CD4-positive, alpha-beta T cell (primary cell): ENCODE results near the gene SLC25A33. TPM values are rescaled to one million over a fixed set of nuclear protein-coding genes. Genes with fewer than 3 reads are reported as not detected.

Source experiments
- ATAC-seq: fragments of 200-7000 bp; cut with Tn5 transposase; one replicate; pipeline ENCODE4 v1.10.0; 2022; ENCODE audit warnings: mild to moderate bottlenecking; ENCODE audit not compliant: poor library complexity
- CTCF ChIA-PET: fragments of 350-600 bp; sonication (Branson Sonifier 250); formaldehyde crosslinking; loops from one replicate; lab custom pipeline; 2021; ENCODE audit warnings: antibody characterized with exemption, inconsistent platforms; lab: Charles Lee
- POLR2A ChIA-PET: fragments of 350-600 bp; sonication (Branson Sonifier 250); formaldehyde crosslinking; loops from one replicate; lab custom pipeline; 2021; ENCODE audit warnings: antibody characterized with exemption, inconsistent platforms; lab: Charles Lee
- DNase-seq, 14 experiments: peaks; one replicate each; pipeline ENCODE4 v3.0.0-alpha.2; 2013 to 2020; ENCODE audit warnings: mixed read lengths in 2 of 14
- H3K27ac ChIP-seq, 2 donors: one replicate each; pipeline versions ENCODE4 v1.5.1 to v1.7.0; 2013; ENCODE audit warnings: low read length in 2 of 2, low read depth in 1 of 2, mild to moderate bottlenecking in 1 of 2
- H3K27me3 ChIP-seq, 2 experiments: 1 replicate in 1 of 2; 2 replicates in 1 of 2; pipeline versions ENCODE4 v1.6.1 to v1.7.0; 2013; ENCODE audit warnings: low read length in 2 of 2, control low read depth in 1 of 2, mild to moderate bottlenecking in 1 of 2, moderate library complexity in 1 of 2; ENCODE audit not compliant: insufficient read depth in 2 of 2, control insufficient read depth in 1 of 2
- H3K36me3 ChIP-seq: one replicate; pipeline ENCODE4 v1.6.1; 2013; ENCODE audit warnings: low read length, control low read depth; ENCODE audit not compliant: insufficient read depth
- H3K4me1 ChIP-seq: one replicate; pipeline ENCODE4 v1.6.1; 2013; ENCODE audit warnings: low read length, control low read depth; ENCODE audit not compliant: insufficient read depth
- H3K4me3 ChIP-seq: one replicate; pipeline ENCODE4 v1.5.1; 2013; ENCODE audit warnings: mild to moderate bottlenecking, low read length, moderate library complexity
- H3K9me3 ChIP-seq, 2 experiments: 1 replicate in 1 of 2; 2 replicates in 1 of 2; pipeline versions ENCODE4 v1.6.1 to v1.7.0; 2013; ENCODE audit warnings: low read length in 2 of 2, mild to moderate bottlenecking in 2 of 2, control low read depth in 1 of 2, moderate library complexity in 1 of 2; ENCODE audit not compliant: control insufficient read depth in 1 of 2, insufficient read depth in 1 of 2
- H3K27ac Mint-ChIP-seq: one replicate; pipeline ENCODE4 v1.8.0; 2020; ENCODE audit warnings: mixed read lengths
- H3K27me3 Mint-ChIP-seq: one replicate; pipeline ENCODE4 v1.8.0; 2021; ENCODE audit warnings: mixed read lengths
- H3K36me3 Mint-ChIP-seq: one replicate; pipeline ENCODE4 v1.8.0; 2021; ENCODE audit warnings: low read depth, mixed read lengths
- H3K4me1 Mint-ChIP-seq: one replicate; pipeline ENCODE4 v1.8.0; 2021; ENCODE audit warnings: low read depth, mixed read lengths
- H3K4me3 Mint-ChIP-seq: one replicate; pipeline ENCODE4 v1.8.0; 2020; ENCODE audit warnings: mild to moderate bottlenecking, mixed read lengths
- H3K9me3 Mint-ChIP-seq: one replicate; pipeline ENCODE4 v1.8.0; 2020; ENCODE audit warnings: mixed read lengths
- CTCF ChIP-seq: fragments of 200-600 bp; IDR thresholded peaks from one replicate; pipeline ENCODE4 v1.8.0; 2022; ENCODE audit warnings: antibody characterized with exemption, mild to moderate bottlenecking
- intact Hi-C, 2 experiments: fragments of 100-400 bp; cut with DNase I in 1 of 2; cut with micrococcal nuclease in 1 of 2; formaldehyde crosslinking; loops; one replicate each; pipeline versions ENCODE4 v1.15.1 to v1.9.0; 2023 to 2025; cut with DNase I, micrococcal nuclease
- total RNA-seq, 174 experiments: library from RNA in 2 of 174; stranded (reverse) in 2 of 174; gene quantifications; one replicate each; pipeline ENCODE4 v1.2.3 and lab custom pipeline; 2021 to 2026

The SLC25A33 gene
- total RNA-seq, 2 experiments from 2014 or later: 5.9 to 6.6 TPM

DNA sequence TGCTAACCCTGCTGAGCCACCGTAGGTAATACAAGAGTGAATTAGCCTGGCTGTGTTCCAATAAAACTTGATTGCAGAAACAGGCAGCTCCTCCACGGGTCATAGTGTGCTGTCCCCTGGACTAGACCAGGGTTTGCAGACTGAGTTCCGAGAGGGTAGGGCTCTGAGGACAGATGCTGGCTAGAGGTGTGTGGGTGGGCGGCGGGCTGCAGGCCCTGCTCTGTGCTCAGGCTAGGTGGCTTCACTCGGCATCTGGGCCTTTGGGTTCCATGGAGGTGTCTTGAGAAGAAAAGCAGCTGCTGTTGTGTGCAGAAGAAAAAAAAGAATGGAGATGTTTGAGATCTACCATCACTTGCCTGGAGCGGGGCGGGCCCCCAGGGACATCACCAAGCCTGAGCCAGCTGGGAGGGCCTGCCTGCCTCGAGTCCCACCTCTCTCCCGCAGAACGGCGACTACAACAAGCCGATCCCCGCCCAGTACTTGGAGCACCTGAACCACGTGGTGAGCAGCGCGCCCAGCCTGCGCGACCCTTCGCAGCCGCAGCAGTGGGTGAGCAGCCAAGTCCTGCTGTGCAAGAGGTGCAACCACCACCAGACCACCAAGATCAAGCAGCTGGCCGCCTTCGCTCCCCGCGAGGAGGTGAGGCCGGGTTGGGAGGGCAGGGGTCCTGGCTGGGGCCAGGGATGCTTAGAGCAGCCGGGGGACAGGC lies 57.3 kb downstream of the SLC25A33 start:
- Mint-ChIP-seq H3K9me3 (no peaks in the 10 kb centered on the region), H3K27me3 (no peaks in the 10 kb centered on the region), H3K27ac (no peak overlapping the region), H3K4me3 (no peak overlapping the region), H3K4me1 (peaks cover 14% of the 10 kb centered on the region), H3K36me3 (no peaks in the 10 kb centered on the region)
- no peak overlapping the region for H3K4me3 ChIP-seq
- no peak for TF ChIP-seq CTCF
- H3K27ac ChIP-seq: no peak overlapping the region
- H3K27me3 ChIP-seq: no peaks in the 10 kb centered on the region
- no peaks in the 10 kb centered on the region for H3K9me3 ChIP-seq
- peaks cover 18% of the 10 kb centered on the region for H3K36me3 ChIP-seq
- CTCF ChIA-PET: no interaction called here
- no peak for DNase-seq
- no peak for ATAC-seq
- H3K4me1 ChIP-seq: peaks cover 21% of the 10 kb centered on the region
- POLR2A ChIA-PET: no interaction called here
- intact Hi-C loops: no loop called here

DNA sequence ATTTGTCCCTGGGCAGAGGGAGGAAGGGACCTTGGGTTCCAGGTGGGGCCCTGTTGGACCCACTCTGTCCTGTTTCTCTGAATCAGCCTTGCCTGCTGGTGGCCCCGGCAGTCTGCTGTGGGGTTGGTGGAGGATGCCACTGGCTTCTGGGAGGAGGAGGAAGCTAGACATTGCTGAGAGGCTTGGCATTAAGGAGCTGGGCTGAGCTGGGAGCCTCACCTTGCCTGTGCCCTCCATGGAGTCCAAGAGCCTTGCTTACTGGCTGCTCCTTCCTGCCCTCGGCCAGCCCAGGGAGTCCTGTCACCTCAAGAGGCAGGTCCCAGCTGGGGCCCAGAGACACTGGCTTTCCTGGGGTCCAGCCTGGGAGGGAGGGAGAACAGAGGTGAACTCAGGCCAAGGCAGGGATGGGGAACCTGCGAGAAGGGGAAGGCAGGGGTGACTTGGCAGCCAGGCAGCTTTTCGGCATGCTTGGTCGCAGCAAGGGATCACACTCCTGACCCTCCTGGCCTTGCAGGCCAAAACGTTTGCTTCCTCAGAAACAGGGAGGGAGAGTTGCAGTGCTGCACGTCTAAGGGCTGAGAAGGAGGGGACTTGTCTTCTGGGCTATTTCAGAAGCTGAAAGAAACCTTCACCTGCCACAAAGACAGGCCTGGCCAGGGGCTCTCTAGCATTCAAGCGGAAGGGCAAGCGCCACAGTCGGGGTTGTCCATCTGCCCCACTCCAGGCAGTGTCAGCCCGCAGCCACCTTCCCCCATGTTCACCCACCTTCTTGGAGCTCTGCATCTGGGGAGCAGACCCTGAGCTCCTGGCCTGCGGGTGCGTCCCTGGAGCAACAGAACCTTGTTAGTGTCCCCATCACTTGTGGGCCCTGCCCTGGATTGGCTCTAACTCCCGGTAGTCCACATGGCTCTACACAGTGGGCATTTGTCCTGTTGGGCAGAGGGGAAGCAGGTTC lies 58.4 kb downstream of the SLC25A33 start:
- Histone ChIP-seq H3K9me3 (no peaks in the 10 kb centered on the region), H3K4me1 (peaks cover 14% of the 10 kb centered on the region), H3K27ac (no peak overlapping the region), H3K4me3 (no peak overlapping the region), H3K36me3 (peaks cover 21% of the 10 kb centered on the region), H3K27me3 (no peaks in the 10 kb centered on the region)
- POLR2A ChIA-PET: no interaction called here
- Mint-ChIP-seq H3K4me3 (no peak overlapping the region), H3K27me3 (no peaks in the 10 kb centered on the region), H3K9me3 (no peaks in the 10 kb centered on the region), H3K27ac (no peak overlapping the region), H3K4me1 (peaks cover 9% of the 10 kb centered on the region), H3K36me3 (no peaks in the 10 kb centered on the region)
- CTCF ChIA-PET: no interaction called here
- DNase-seq (no peak), ATAC-seq (no peak)
- intact Hi-C loops: no loop called here
- no peak for TF ChIP-seq CTCF

DNA sequence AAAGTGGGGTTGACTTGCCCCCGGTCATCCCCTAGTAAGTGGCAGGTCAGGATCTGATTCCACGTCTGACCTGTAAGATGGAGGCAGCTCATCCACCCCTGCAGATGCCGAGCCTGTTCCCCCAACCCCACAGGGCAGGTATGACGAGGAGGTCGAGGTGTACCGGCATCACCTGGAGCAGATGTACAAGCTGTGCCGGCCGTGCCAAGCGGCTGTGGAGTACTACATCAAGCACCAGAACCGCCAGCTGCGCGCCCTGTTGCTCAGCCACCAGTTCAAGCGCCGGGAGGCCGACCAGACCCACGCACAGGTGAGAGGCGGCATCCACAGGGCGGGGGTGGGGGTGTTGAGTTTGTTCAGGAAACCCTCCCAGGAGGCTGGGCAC lies 59.0 kb downstream of the SLC25A33 start:
- Histone ChIP-seq H3K27ac (no peak overlapping the region), H3K4me1 (peaks cover 7% of the 10 kb centered on the region), H3K27me3 (no peaks in the 10 kb centered on the region), H3K9me3 (no peaks in the 10 kb centered on the region), H3K36me3 (peaks cover 21% of the 10 kb centered on the region), H3K4me3 (no peak overlapping the region)
- H3K9me3 Mint-ChIP-seq: no peaks in the 10 kb centered on the region
- ATAC-seq: no peak
- DNase-seq: no peak
- no peaks in the 10 kb centered on the region for H3K27me3 Mint-ChIP-seq
- H3K36me3 Mint-ChIP-seq: no peaks in the 10 kb centered on the region
- no peak overlapping the region for H3K27ac Mint-ChIP-seq
- TF ChIP-seq CTCF: no peak
- ChIA-PET CTCF (interaction anchor here (0.7 kb wide), 1 partner anchor 10 kb away, joined by 3 read pairs; no protein-coding TSS in a partner anchor), POLR2A (no interaction called here)
- H3K4me1 Mint-ChIP-seq: peaks cover 3% of the 10 kb centered on the region
- intact Hi-C loops: no loop called here
- H3K4me3 Mint-ChIP-seq: no peak overlapping the region
